Activated CD8-positive, alpha-beta memory T cell treated with anti-CD3 and anti-CD28 coated beads for 1 hour (primary cell): ENCODE data around the gene WDR76.
A peak's percentile ranks its signal among the peaks of the same experiment; 100 is the strongest.

Source experiments
- DNase-seq, 2 donors: peaks; one replicate each; pipeline ENCODE4 v3.0.0-alpha.2; 2020; ENCODE audit warnings: low read depth in 1 of 2; ENCODE audit errors: extremely low read depth in 1 of 2

Gene WDR76

DNA sequence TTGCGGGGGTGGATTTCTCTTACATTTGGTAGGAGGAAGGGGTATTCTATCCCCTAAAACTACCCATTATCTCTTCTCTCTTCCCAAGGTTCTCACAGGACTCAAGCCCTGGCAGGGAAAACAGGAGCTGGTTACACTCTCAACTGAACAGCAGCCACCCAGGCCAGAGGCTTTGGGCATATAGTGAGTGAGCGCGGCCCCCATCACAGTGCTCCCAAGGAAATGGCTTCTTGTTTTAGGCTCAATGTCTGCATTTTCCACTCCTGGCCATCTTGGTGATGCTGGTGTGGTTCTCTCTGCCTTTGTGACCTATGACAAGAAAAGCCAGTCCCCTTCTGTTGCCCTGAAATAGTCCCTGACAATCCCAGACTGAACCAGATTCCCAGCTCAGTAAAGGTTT, 50.1 kb downstream of the WDR76 start:
- no peak for DNase-seq

GRCh38 chr15:43877371-43877770, 50.6 kb downstream of the WDR76 start:
- no peak for DNase-seq

DNA sequence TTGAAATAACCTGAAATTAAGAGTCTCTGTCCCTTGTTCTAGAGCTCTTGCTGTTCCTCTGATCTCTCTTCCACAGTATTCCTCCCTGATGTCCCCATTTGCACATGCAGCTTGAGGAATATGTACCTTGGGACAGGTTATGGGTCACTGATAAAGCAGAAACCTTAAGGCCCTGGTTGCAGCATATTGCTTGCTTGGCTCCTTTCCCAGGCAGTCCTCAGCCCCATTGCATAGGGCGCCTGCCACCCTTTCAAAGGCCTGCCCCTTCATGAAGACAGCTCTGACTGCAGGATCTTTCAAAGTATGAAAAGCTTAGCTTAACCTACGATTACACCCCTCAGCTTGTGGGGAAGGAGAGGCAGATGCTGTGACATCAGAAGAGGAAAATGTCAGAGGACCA, 51.6 kb downstream of the WDR76 start:
- DNase-seq: no peak

GRCh38 chr15:43879386-43880355, 52.9 kb downstream of the WDR76 start:
- DNase-seq: no peak

DNA sequence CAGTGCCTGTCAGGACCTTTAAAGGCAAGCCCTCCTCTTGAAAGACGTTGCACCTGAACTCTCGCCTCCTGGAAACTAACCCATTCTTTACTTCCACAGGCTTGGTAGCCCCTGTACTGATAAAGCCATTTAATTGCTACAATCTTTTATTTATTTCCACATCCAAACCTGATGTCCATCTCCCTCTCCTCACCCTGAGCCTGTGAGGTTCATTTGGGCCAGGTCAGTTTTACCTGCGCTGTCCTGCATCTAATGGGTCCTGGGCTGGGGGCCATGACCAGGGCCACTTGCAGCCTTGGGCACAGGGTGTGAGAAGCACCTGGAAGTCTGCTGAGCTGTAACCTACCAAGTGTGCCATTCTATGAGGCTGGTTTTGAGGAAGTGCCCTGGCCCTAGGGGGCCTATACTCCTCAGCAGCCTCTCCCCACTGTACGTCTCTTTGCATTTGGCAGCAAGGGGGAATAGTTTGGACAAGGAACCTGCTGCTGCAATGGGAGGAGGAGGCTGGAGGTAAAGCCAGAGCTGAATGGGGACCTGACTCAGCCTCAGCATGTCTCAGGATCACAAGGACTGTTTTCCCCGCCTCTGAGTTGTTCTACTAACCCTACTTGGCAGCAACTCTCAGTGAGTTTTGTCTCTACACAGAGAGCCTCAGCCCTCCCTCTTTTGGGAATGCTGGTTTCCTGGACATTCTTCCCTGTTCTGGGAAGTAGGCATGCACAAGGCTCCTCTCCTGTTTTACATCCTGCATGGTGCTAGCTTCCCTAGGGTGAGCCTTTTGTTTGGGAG, 53.8 kb downstream of the WDR76 start:
- DNase-seq: no peak

GRCh38 chr15:43881245-43881644, 54.4 kb downstream of the WDR76 start:
- DNase-seq: no peak

- DNase-seq: no peak
Observed at GRCh38 chr15:43881944-43882343, 55.1 kb downstream of the WDR76 start.

GRCh38 chr15:43883571-43883970, 56.8 kb downstream of the WDR76 start:
- no peak for DNase-seq

- no peak for DNase-seq
Observed at GRCh38 chr15:43886558-43886957, 59.8 kb downstream of the WDR76 start.

DNA sequence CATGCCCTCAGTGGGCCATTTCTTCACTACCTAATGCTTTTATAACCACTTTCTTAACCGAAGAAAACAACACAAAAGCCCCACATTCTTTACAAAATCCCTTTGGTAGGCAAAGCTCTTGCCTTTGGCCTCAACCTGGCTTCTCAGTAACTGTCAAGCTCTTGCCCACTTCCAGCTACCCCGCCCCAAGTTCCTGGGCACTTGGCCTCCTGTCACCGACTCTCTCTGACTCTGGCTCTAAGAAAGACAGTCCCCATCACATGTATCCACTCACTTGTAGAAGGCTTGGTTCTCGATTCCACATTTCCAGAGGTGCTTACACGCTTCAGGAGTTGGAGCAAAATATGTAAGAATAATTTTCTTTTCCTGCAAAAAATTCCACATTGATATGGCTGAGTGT, 61.1 kb downstream of the WDR76 start:
- DNase-seq: no peak

GRCh38 chr15:43889042-43889441, 62.2 kb downstream of the WDR76 start:
- no peak for DNase-seq

DNA sequence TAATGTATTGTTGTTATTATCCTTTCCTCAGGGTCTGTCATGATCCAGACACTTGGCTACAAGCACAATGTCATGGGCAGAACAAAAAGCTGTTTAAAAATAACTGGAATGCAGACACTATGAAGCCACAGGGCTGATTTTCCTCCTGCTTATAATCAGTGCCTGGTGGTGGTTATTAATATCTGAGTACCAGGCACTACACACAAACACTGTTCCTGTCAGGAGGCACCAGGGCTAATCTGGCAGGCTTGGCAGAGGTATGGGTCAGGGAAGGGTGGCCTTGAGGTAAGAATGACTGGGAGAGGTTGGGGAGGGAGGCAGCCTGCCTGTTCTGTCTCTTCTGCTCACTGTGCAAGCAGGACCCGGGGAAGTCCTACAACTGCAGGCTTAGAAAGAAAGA, 67.2 kb downstream of the WDR76 start:
- DNase-seq: no peak

GRCh38 chr15:43895586-43895985, 68.8 kb downstream of the WDR76 start:
- DNase-seq: no peak

DNA sequence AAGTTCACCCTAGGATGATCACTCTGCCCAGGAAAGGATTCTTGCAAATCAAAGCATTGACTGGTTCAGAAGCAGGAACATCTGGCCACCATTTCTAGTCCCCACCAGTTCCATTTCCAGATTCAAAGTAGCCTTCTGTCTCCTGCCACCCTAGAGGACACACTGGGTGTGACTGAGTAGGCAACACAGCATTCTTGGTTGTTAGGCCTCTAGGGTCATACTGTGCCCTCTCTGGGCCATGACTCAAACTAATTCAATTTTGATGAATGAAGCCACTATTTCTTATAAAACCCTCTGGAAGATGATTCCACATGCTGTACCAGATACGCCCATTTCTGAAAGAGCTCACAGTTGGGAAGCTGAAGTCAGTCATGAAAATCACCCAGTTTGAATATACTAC, 69.7 kb downstream of the WDR76 start:
- no peak for DNase-seq

GRCh38 chr15:43898891-43899290, 72.1 kb downstream of the WDR76 start:
- no peak for DNase-seq

DNA sequence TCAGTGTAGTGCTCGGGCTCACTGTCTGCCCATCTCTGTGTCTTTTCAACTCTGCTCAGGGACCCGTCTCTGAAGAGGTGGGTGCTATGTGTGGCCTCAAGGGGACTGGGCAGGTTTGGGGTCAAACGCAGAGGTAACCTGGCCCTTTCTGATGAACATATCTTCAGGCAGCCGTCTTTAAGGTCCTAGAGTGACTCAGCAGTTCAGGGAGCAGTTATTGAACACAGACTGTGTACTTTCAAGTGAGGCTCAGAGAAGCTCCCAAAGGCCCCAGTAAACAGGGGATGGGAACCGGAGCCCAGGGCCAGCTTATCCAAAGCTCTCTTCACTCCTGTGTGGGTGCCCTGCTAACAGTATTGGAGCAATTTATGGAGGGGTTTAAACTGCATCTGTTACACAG, 73.1 kb downstream of the WDR76 start:
- no peak for DNase-seq

DNA sequence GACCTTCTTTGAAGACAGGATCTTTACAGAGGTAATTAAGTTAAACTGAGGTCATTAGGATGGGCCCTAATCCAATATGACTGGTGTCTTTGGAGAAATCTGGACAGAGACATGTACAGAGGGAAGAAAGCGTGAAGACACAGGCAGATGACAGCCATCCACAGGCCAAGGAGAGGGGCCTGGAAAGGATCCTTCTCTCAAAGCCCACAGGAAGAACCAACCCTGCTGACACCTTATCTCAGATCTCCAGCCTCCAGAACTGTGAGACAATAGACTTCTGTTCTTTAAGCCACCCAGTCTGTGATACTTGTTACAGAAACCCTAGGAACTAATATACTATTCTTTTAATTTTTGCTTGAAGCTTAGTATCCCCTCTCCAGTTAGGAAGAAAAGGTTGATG, 74.2 kb downstream of the WDR76 start:
- DNase-seq: no peak

DNA sequence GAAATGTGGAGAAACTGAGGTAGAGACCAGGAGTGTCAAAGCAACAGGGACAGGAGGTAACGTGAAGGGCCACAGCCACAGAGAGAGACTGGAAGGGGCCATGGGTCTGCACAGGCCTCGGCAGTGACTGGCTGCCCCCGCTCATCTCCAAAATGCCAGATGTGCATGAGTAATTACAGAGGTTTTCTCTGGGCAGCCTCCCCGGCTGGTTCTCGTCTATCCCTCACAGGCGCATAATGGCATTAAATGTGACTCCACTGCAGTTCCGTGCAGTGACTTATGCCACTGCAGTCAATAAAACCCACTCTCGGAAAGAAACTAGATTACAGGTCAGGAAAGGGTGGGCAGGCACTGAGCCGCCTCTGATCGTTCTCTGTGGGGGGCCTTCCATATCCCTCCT, 74.7 kb downstream of the WDR76 start:
- no peak for DNase-seq

- DNase-seq: peak; percentile 3
Observed at GRCh38 chr15:43903864-43904290, 77.1 kb downstream of the WDR76 start.

DNA sequence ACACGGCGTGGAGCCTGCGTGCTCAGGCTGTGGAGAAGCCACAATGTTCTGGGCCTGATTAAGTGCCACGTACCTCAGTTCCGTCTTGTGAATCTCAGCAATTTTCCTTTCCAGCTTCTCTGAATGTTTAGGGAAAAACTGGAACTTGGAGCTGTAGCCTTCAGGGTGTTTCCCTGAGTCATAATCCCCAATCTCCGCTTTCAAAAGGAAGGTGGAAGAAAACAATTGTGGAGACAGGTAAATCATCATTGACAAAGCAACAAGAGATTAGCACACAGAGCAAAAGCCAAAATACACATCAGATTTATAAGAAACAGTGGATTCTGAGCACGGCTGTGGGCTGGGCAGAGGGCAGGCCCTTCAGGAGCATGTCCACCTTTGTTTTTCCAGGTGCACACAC, 79.0 kb downstream of the WDR76 start:
- DNase-seq: no peak

DNA sequence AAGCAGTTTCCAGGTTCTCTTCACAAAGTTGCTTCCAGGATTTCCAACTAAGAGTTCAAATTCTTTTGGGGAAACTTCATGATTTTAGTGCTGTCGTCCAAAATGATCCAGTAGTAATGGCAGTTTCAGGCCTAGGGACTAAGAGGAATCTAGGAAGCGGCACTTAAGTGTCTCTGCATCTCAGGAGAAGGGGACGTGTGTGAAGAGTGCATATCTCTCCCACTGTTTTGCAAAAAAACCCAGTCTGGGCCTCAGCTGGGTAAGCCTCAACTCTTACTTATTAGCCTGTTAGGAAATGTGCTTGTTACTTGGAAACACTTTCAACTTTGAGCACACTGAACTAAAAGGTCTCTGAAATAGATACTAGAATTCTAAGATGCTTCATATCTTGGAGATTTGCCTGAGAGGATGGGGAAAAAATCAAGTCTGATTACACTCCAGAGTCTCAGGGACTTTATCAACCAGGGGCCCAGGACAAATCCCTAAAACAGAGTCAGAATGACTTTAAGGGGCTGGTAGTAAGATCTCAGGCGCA, 81.8 kb downstream of the WDR76 start:
- no peak for DNase-seq
